HL-60/S4 treated with phorbol 12-myristate 13-acetate at 8.2 ng/mL for 4 days and 3 days (cell line): ENCODE data around the gene DHRS1.

Source experiments
- in situ Hi-C: fragments of 300-500 bp; cut with MboI; formaldehyde crosslinking; loops from 2 replicates; pipeline ENCODE4 v1.15.0; 2022; ENCODE audit warnings: low sequenced_read_pairs

The DHRS1 gene

DNA sequence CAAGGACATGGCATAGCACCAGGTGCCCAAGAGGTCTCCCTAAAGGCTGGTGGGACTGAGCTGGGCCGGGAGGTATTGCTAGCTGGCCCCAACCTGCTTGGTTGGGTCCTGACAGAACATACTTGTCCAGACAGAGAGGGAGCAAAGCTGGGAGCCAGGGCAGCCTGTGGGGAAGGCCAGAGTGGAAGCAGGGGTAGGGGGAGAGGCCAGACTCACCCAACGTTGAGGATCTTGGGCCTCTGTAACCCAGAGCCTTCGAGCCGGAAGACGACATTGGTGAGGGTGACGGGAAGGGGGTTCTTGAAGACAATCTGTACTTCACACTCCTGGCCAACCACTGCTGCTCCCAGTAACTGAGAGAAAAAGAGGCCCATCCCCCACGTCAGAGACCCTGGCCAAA, 45.6 kb downstream of the DHRS1 start:
- in situ Hi-C loops: no loop called here

DNA sequence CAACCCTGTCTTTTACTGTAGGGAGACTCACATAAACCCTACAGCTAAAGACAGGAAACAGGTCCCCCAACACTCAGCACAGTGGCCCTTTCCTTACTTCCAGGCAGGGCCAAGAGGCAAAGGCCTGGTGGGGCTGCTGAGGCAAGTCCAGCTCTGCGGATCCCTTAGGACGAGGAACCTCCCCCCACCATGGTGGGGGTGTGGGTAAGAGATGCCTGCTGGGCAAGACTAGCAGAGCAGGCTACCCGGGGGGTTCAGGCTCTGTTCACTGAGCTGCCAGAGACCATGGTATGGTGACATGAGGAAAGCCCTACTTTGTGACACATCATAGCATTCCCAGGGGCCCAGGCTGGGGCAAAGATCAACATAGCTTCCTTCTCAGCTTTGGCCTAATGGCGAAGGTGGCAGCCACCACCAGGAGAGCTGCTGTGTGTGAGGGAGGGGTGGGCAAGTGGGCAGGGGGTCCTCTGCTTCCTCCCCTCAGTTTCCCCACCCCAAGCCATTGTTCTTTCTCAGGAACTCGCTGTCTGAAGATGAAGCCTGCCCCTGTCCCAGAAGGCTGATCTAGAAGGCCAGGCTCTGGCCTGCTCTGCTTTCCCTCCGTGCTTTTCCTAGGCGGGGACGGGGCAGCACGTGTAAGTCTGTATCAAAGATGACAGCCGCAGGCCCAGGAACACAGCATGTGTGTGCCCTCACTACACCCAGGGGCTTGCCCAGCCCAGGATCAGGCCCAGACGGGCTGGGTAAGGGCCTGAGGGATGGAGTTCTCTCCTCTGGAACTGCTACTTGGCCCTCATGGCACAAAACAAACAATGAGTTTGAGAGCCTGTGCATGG, 47.1 kb downstream of the DHRS1 start:
- in situ Hi-C loops: no loop called here

DNA sequence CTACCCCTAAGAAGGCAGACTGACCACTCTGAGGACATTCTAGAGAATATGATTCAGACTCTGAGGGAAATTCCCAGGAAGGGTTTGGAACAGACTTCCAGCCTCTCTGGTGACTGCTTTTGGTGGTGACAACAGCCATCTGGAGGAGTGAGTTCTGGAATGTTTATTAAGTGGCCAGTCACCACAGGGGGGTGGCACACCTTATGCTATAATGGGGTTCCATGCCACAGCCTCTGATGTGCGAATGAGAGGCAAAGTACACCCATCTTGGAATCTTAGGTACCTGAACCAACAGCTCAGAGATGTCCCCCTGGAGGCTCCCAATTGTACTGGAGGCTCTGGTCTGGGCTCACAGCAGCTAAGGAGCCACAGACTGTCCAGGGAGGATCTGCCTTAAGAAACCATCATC, 47.7 kb downstream of the DHRS1 start:
- in situ Hi-C loops: no loop called here

DNA sequence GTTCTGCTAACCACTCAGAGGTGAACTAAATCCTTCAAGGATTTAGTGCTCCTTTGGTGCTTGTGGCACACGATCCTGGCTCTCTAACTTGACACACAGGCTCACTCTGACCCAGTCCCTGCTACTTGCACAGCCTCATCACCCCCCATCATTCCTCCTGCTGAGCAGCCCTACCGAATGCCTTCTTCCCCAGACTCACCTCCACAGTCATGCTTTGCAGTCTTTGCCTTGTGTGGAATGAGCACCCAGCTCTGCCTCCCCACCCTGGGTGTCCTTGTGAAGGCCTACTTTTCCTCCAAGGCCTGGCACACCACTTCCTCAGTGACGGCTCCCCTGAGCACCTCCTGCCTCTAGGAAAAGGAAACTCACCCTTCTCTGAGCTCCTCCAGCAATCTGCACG, 49.2 kb downstream of the DHRS1 start:
- in situ Hi-C loops: no loop called here

DNA sequence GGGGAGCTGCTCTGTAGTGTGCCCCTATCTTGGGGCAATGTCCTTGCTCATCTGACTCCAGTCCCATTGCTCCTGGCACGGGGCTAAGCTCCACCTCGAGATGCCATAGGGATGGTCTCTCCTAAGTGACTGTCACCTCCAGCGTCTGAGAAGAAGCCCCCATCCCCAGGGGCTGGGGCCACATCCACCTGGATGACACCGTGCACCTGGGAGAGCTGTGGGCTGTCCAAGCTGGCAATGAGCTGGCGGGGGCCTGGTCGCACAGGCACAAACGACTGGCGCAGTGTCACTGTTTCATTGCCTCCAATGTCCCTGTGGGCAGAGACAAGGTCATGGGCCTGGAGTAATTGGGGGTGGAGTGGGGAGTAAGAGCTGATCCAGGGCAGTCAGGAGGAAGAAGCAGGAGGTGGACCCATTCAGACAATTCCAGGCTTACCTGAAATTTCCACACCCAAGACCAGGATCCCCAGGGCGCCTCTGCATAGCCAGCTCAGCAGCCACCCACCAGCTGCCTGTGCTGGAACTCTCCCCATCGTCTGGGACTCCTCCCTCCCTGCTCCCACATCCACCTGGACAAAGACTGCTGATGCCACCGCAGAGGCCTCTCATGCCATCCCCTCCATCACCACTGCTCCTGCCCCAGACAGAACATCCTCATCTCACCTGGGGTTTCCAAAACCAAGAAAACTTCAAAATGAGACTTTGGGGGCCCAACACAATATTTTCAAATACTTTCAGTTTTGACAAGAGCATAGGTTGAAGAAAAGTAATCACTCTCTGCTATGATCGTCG, 50.2 kb downstream of the DHRS1 start:
- in situ Hi-C loops: loop anchor here (10.0 to 25.0 kb wide), 2 partner anchors 45 to 188 kb away; partner anchors contain the start of genes CBLN3, DHRS1, KHNYN and NOP9

DNA sequence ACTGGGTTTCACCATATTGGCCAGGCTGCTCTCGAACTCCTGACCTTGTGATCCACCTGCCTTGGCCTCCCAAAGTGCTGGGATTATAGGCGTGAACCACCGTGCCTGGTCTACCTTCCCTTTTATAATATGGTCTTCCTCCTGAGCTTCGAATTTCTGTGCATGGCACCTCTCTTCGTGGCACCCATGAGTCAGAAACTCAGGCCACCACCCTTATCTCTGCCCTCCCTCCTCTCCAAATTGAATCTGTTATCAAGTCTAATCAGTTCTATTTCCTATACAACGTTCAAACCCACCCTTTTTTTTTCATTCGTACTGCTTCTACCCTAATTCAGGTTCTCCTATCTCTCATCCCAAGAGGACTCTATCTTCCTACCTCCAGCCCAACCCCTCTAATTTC, 52.2 kb downstream of the DHRS1 start:
- in situ Hi-C loops: loop anchor here (10.0 to 25.0 kb wide), 2 partner anchors 47 to 190 kb away; partner anchors contain the start of genes CBLN3, DHRS1, KHNYN and NOP9

DNA sequence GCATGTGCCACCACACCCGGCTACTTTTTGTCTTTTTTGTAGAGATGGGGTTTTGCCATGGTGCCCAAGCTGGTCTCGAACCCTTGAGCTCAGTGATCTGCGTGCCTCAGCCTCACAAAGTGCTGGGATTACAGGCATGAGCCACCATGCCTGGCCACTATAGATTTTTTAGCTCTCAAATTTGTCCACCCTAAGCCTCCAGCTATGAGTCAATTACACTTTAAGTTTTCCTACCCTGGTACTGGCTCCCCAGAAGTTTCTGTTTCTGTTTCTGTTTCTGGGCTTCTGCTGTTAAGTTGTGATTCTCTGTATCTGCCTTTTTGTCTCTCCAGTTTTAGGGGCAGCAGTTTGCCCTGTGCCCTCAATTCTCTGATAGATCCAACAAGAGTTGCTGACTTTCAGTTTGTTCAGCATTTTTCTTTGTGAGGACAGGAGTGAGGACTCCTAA, 52.8 kb downstream of the DHRS1 start:
- in situ Hi-C loops: loop anchor here (10.0 to 25.0 kb wide), 2 partner anchors 48 to 191 kb away; partner anchors contain the start of genes CBLN3, DHRS1, KHNYN and NOP9

DNA sequence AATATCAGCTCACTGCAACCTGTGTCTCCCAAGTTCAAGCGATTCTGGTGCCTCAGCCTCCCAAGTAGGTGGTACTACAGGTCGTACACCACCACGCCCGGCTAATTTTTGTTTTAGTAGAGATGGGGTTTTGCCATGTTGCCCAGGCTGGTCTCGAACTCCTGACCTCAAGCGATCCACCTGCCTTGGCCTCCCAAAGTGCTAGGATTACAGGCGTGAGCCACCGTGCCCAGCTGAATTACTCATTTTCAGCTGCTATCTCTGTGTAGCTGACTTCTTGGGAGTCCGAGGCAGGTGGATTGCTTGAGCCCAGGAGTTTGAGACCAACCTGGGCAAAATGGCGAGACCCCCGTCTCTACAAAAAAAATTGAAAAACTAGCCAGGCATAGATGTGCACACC, 54.2 kb downstream of the DHRS1 start:
- in situ Hi-C loops: loop anchor here (10.0 to 25.0 kb wide), 2 partner anchors 49 to 192 kb away; partner anchors contain the start of genes CBLN3, DHRS1, KHNYN and NOP9

DNA sequence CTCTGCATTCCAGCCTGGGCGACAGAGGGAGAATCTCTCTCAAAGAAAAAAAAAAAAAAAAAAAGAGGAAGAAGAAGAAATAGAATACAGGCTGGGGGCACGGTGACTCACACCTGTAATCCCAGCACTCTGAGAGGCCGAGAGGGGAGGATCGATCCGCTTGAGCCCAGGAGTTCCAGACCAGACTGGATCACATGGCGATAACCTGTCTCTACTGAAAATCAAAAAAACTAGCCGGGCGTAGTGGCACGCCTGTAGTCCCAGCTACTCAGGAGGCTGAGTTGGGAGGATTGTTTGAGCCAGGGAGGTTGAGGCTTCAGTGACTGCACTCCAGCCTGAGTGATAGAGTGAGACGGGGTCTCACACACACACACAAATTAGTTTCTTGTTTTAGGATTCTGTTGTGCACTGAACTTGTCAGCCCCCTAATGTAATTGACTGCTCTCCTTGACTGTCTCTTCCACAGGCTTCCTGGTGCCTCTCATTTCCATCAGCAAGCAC, 56.2 kb downstream of the DHRS1 start:
- in situ Hi-C loops: loop anchor here (10.0 to 25.0 kb wide), 2 partner anchors 51 to 194 kb away; partner anchors contain the start of genes CBLN3, DHRS1, KHNYN and NOP9

DNA sequence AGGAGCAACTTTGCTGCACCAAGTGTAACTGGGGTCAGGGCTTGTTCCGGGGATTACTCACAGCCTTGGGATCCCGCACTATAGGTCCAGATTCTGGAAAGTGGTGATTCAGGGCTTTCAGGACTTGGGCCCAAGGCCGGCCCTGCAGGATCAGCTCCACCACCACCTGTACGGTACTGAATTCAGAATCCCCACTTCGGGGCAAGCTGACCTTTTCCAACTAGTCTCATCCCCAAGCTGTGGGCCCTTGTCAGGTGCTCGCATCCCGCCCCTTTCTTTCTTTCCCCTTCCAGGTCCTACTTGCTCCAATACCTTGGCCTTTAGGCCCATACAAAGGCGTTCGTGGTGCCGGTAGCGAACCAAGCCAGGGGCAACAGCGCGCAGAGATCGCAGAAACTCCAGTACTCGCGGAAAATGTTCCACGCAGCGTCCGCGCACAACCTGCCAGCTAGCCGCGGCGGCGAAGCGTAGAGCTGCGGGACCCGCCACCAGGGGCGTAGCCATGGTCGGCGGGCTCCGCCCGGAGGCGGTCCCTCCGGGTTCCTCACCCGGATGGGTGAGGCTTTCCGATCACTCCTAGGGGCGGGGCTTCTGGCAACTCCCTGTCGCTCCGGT, 57.6 kb downstream of the DHRS1 start:
- in situ Hi-C loops: loop anchor here (10.0 to 25.0 kb wide), 2 partner anchors 53 to 195 kb away; partner anchors contain the start of genes CBLN3, DHRS1, KHNYN and NOP9
